PC-9 (cell line): Measurements from ENCODE around the gene CGRRF1. TPM values are rescaled to one million over a fixed set of nuclear protein-coding genes. Genes with fewer than 3 reads are reported as not detected.

Experiments
- BruUV-seq: library from RNA; stranded (reverse); fragments of 400-500 nt; replicated peaks from 2 replicates; lab custom pipeline; 2021; lab: Mats Ljungman, UMichigan
- CTCF ChIA-PET: fragments of 300-600 bp; sonication (Branson Sonifier 250); formaldehyde crosslinking; loops from one replicate; lab custom pipeline; 2022; ENCODE audit warnings: antibody characterized with exemption; lab: Charles Lee
- POLR2A ChIA-PET: fragments of 300-600 bp; sonication (Branson Sonifier 250); formaldehyde crosslinking; loops from one replicate; lab custom pipeline; 2022; ENCODE audit warnings: antibody characterized with exemption; ENCODE audit not compliant: unreplicated experiment; lab: Charles Lee
- DNase-seq, 2 experiments: peaks; one replicate each; pipeline versions ENCODE4 v3.0.0 to v3.0.0-alpha.2; 2015 to 2022; ENCODE audit warnings: mixed read lengths in 1 of 2
- H2AFZ ChIP-seq: fragments of 200-600 bp; sonication (generic); 2 replicates; pipeline ENCODE4 v1.8.1; 2017; ENCODE audit warnings: antibody characterized with exemption
- H3F3A ChIP-seq: fragments of 200-600 bp; sonication (generic); 2 replicates; pipeline ENCODE4 v1.8.1; 2017; ENCODE audit warnings: antibody characterized with exemption, mild to moderate bottlenecking, low read depth; ENCODE audit not compliant: insufficient read depth
- H3K27ac ChIP-seq: fragments of 200-600 bp; sonication (generic); 2 replicates; pipeline ENCODE4 v1.6.1; 2016; ENCODE audit warnings: mixed run types
- H3K27me3 ChIP-seq: fragments of 200-600 bp; sonication (generic); 2 replicates; pipeline ENCODE4 v1.6.1; 2016; ENCODE audit warnings: low read depth, mixed run types; ENCODE audit not compliant: insufficient read depth
- H3K36me3 ChIP-seq: fragments of 200-600 bp; sonication (generic); 2 replicates; pipeline ENCODE4 v1.6.1; 2016; ENCODE audit warnings: low read depth, mixed run types
- H3K4me1 ChIP-seq: fragments of 200-600 bp; sonication (generic); replicated peaks from 2 replicates; pipeline ENCODE4 v1.6.1; 2016; ENCODE audit warnings: mixed run types; ENCODE audit not compliant: insufficient read depth
- H3K4me2 ChIP-seq: fragments of 200-600 bp; sonication (generic); 2 replicates; pipeline ENCODE4 v1.6.1; 2017; ENCODE audit warnings: mixed run types
- H3K4me3 ChIP-seq: fragments of 200-600 bp; sonication (generic); 2 replicates; pipeline ENCODE4 v1.6.1; 2016; ENCODE audit warnings: mixed run types
- H3K79me2 ChIP-seq: fragments of 200-600 bp; sonication (generic); 2 replicates; pipeline ENCODE4 v1.6.1; 2017; ENCODE audit warnings: low read depth, mixed run types
- H3K9me2 ChIP-seq: fragments of 200-600 bp; sonication (generic); 2 replicates; pipeline ENCODE4 v1.8.1; 2017; ENCODE audit warnings: mild to moderate bottlenecking; ENCODE audit not compliant: insufficient read depth
- H3K9me3 ChIP-seq: fragments of 200-600 bp; sonication (generic); 2 replicates; pipeline ENCODE4 v1.8.1; 2016; ENCODE audit warnings: low read depth; ENCODE audit not compliant: insufficient read depth
- H4K20me1 ChIP-seq: fragments of 200-600 bp; sonication (generic); 2 replicates; pipeline ENCODE4 v1.8.1; 2017; ENCODE audit not compliant: insufficient read depth
- EZH2 ChIP-seq: fragments of 200-600 bp; sonication (generic); IDR thresholded peaks from 2 replicates; pipeline ENCODE4 v1.8.0; 2017; ENCODE audit warnings: antibody characterized with exemption, low read depth
- intact Hi-C: fragments of 100-400 bp; cut with micrococcal nuclease; formaldehyde crosslinking; loops from one replicate; pipeline ENCODE4 v1.10.0; 2022; ENCODE audit not compliant: unreplicated experiment
- total RNA-seq: library from RNA; stranded (reverse); gene quantifications from 2 replicates; pipeline ENCODE4 v1.2.3, GENCODE V29; 2021
- TF ChIP-seq, protein P1 (sequence below): fragments of 200-600 bp; sonication (generic); conservative IDR thresholded peaks from 2 replicates; pipeline ENCODE4 v1.6.1; 2017; ENCODE audit warnings: mixed run types, antibody characterized with exemption, mild to moderate bottlenecking, moderate library complexity

CGRRF1 gene
- total RNA-seq, 1 experiment from 2014 or later: 11.3 TPM

DNA sequence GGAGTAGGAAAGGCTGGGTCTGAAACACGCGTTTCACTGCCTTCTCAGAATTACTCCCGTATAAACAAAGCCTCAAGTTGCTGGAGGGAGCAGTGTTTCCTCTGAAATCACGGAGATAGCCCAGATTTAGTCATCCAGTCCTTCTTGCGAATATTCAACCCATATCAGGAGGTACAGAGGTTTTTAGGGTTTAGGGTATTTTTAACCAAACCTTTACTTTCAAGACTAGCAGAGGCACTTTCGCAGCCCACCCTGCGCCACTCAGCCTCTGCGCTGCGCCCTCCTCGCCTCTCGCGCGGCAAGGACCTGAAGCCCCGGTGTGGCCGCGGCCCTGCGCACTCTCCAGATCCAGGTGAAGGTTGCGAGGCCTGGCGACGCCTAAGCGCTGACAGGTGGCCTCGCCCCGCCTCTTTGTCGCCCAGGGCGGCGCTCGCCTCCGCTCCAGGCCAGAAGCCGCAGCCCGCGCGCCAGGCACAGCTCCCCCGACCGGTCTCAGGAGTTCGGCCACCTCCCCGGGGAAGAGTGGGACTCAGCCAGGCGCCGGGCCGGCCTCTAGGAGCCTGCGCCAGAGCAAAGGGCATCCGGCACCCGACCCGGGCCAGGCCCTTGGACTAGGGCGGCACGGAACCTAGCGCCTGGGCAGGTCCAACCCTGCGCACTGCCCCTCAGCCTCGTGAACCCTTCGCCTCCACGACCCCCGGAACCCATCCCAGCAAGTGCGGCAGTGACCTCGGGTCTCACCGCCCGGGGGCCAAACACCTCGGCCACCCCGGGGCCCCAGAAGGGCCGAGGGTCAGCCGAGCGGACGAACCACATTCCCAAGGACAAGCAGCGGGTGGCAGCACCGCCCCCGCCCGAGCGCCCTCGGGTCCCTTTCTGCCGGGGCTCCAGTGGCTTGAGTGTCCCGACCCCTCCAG is 55.4 kb downstream of the CGRRF1 start:
- H3K4me3 ChIP-seq: peak overlapping the region; percentile 78
- H2AFZ ChIP-seq: peak overlapping the region; percentile 86
- no peaks in the 10 kb centered on the region for H3K9me2 ChIP-seq
- intact Hi-C loops: loop anchor here (1.0 to 5.0 kb wide), 9 partner anchors 87 to 862 kb away; partner anchors contain the start of gene CNIH1
- H3F3A ChIP-seq: peaks cover 26% of the 10 kb centered on the region
- BruUV-seq: TSS peak; percentile 57
- ChIA-PET POLR2A (interaction anchor here (0.5 to 1.2 kb wide), 10 partner anchors 26 to 1021 kb away, joined by 3 to 11 read pairs (median 4); partner anchors contain the start of gene CDKN3), CTCF (interaction anchor here (0.6 to 1.8 kb wide), 10 partner anchors 56 to 328 kb away, joined by 3 to 13 read pairs (median 5); partner anchors contain the start of gene CGRRF1)
- no peaks in the 10 kb centered on the region for H3K36me3 ChIP-seq
- H3K27ac ChIP-seq: peak overlapping the region; percentile 71
- no peaks in the 10 kb centered on the region for H3K27me3 ChIP-seq
- TF ChIP-seq EZH2: no peak
- TF ChIP-seq, protein P1, sequence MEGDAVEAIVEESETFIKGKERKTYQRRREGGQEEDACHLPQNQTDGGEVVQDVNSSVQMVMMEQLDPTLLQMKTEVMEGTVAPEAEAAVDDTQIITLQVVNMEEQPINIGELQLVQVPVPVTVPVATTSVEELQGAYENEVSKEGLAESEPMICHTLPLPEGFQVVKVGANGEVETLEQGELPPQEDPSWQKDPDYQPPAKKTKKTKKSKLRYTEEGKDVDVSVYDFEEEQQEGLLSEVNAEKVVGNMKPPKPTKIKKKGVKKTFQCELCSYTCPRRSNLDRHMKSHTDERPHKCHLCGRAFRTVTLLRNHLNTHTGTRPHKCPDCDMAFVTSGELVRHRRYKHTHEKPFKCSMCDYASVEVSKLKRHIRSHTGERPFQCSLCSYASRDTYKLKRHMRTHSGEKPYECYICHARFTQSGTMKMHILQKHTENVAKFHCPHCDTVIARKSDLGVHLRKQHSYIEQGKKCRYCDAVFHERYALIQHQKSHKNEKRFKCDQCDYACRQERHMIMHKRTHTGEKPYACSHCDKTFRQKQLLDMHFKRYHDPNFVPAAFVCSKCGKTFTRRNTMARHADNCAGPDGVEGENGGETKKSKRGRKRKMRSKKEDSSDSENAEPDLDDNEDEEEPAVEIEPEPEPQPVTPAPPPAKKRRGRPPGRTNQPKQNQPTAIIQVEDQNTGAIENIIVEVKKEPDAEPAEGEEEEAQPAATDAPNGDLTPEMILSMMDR: no peak; the same call in 1 of the 2 replicates
- peak; percentile 81 to 93 for DNase-seq
- no peaks in the 10 kb centered on the region for H3K9me3 ChIP-seq
- H4K20me1 ChIP-seq: no peaks in the 10 kb centered on the region; the same call in 1 of the 2 replicates
- peaks cover 24% of the 10 kb centered on the region for H3K4me1 ChIP-seq
- H3K4me2 ChIP-seq: peak overlapping the region; percentile 84
- H3K79me2 ChIP-seq: peaks cover 19% of the 10 kb centered on the region

DNA sequence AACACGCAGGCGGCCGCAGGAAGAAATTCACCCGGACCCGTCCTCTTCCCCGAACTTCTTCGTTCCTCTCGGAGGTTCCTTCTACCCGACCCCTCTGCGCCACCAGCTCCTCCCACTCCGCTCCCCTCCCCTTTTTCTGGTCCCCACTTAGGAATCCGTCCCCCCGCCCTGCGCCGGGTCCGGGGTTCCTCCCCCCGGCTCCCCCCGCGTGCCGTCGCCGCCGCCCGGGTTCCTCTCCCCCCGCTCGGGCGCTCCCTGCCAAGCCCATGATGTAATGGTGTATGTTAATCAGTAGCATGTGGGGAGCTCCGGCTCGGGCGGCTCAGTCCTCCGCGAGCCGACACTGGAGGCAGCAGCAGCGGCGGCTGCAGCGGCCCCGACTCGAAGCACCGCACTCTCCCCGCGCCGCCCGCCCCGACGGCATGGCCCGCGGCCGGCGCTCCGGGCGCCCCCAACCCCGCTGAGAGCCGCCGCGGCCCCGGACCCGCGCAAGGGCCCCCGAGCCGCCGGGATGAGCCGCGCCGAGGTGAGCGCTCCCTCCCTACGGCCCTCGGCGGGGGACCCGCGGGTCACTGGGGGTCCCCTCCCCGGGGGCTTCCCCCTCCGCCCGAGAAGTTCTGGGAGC is 56.2 kb downstream of the CGRRF1 start:
- no TSS peak for BruUV-seq
- Histone ChIP-seq H3K4me3 (peak overlapping the region; percentile 78), H2AFZ (peak overlapping the region; percentile 86), H3K27ac (peak overlapping the region; percentile 71), H3K4me1 (peaks cover 31% of the 10 kb centered on the region), H3F3A (peaks cover 31% of the 10 kb centered on the region), H4K20me1 (no peaks in the 10 kb centered on the region; the same call in 1 of the 2 replicates), H3K9me3 (no peaks in the 10 kb centered on the region), H3K4me2 (peak overlapping the region; percentile 84), H3K79me2 (peaks cover 23% of the 10 kb centered on the region), H3K9me2 (no peaks in the 10 kb centered on the region), H3K36me3 (no peaks in the 10 kb centered on the region), H3K27me3 (no peaks in the 10 kb centered on the region)
- intact Hi-C loops: loop anchor here (1.0 to 5.0 kb wide), 8 partner anchors 125 to 861 kb away; partner anchors contain the start of gene CNIH1
- CTCF ChIA-PET: interaction anchor here (0.6 to 1.7 kb wide), 8 partner anchors 56 to 1028 kb away, joined by 3 to 5 read pairs (median 4); partner anchors contain the start of gene CGRRF1
- POLR2A ChIA-PET: interaction anchor here (0.5 to 1.2 kb wide), 9 partner anchors 25 to 1020 kb away, joined by 3 to 11 read pairs (median 4); no protein-coding TSS in a partner anchor
- DNase-seq: peak; percentile 67 to 87
- TF ChIP-seq, protein P1: no peak
- no peak for TF ChIP-seq EZH2
